Activated CD4-positive, alpha-beta T cell treated with anti-CD3 and anti-CD28 coated beads, Interleukin-2, amount 50 U/mL, for 48 hours (primary cell): Measurements from ENCODE around the gene SDS.

Experiments used
- DNase-seq, 2 experiments: peaks; one replicate each; pipeline ENCODE4 v3.0.0-alpha.2; 2020

The SDS gene

DNA sequence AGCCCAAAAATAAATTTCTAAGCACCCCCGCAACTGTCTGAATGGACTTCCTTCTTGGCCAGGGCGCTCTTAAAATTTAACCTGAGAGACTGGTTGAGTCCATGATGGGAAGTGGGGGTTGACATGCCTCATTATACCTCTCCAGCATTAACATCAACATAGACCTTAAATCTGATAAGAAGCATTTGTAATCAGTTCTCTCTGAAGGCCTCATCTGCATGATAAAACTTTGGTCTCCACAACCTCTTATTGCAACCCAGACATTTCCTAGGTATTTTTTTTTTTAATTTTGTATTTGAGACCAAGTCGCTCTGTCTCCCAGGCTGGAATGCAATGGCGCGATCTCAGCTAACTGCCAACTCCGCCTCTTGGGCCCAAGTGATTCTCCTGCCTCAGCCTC is 58.4 kb downstream of the SDS start:
- no peak for DNase-seq
